Nephron progenitor cell (in vitro differentiated cells): ENCODE results near the gene GAS1.
A peak's percentile ranks its signal among the peaks of the same experiment; 100 is the strongest.

ENCODE experiments used
- DNase-seq: peaks from one replicate; pipeline ENCODE4 v3.0.0; 2021
- H3K27ac Mint-ChIP-seq: 2 replicates; pipeline ENCODE4 v1.8.0; 2021; ENCODE audit warnings: mild to moderate bottlenecking, moderate library complexity, mixed read lengths
- H3K27me3 Mint-ChIP-seq: 2 replicates; pipeline ENCODE4 v1.8.0; 2021; ENCODE audit warnings: mild to moderate bottlenecking, low read depth, mixed read lengths; ENCODE audit not compliant: poor library complexity
- H3K36me3 Mint-ChIP-seq: 2 replicates; pipeline ENCODE4 v1.8.0; 2021; ENCODE audit warnings: low read depth, mixed read lengths
- H3K4me1 Mint-ChIP-seq: 2 replicates; pipeline ENCODE4 v1.8.0; 2021; ENCODE audit warnings: mixed read lengths
- H3K4me3 Mint-ChIP-seq: 2 replicates; pipeline ENCODE4 v1.8.0; 2021; ENCODE audit warnings: mild to moderate bottlenecking, moderate library complexity, mixed read lengths
- H3K9me3 Mint-ChIP-seq: 2 replicates; pipeline ENCODE4 v1.8.0; 2021; ENCODE audit warnings: mild to moderate bottlenecking, moderate library complexity, mixed read lengths
- TF ChIP-seq, protein P1 (sequence below): fragments of 200-600 bp; sonication (generic); IDR thresholded peaks from 2 replicates; pipeline ENCODE4 v1.5.0; 2021; ENCODE audit warnings: antibody characterized with exemption

Gene GAS1

GRCh38 chr9:86942281-86943200, 4.8 kb downstream of the GAS1 start:
- TF ChIP-seq, protein P1, sequence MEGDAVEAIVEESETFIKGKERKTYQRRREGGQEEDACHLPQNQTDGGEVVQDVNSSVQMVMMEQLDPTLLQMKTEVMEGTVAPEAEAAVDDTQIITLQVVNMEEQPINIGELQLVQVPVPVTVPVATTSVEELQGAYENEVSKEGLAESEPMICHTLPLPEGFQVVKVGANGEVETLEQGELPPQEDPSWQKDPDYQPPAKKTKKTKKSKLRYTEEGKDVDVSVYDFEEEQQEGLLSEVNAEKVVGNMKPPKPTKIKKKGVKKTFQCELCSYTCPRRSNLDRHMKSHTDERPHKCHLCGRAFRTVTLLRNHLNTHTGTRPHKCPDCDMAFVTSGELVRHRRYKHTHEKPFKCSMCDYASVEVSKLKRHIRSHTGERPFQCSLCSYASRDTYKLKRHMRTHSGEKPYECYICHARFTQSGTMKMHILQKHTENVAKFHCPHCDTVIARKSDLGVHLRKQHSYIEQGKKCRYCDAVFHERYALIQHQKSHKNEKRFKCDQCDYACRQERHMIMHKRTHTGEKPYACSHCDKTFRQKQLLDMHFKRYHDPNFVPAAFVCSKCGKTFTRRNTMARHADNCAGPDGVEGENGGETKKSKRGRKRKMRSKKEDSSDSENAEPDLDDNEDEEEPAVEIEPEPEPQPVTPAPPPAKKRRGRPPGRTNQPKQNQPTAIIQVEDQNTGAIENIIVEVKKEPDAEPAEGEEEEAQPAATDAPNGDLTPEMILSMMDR = no peak
- Mint-ChIP-seq H3K36me3 (peaks cover 18% of the 10 kb centered on the region), H3K27ac (peak overlapping the region; percentile 98), H3K27me3 (peaks cover 6% of the 10 kb centered on the region), H3K9me3 (peaks cover 10% of the 10 kb centered on the region), H3K4me1 (peaks cover 54% of the 10 kb centered on the region), H3K4me3 (peak overlapping the region; percentile 100)
- DNase-seq = no peak

- Mint-ChIP-seq H3K36me3 (peaks cover 18% of the 10 kb centered on the region), H3K27me3 (peaks cover 6% of the 10 kb centered on the region)
Measured at GRCh38 chr9:86941197-86941596, 6.1 kb downstream of the GAS1 start.

DNA sequence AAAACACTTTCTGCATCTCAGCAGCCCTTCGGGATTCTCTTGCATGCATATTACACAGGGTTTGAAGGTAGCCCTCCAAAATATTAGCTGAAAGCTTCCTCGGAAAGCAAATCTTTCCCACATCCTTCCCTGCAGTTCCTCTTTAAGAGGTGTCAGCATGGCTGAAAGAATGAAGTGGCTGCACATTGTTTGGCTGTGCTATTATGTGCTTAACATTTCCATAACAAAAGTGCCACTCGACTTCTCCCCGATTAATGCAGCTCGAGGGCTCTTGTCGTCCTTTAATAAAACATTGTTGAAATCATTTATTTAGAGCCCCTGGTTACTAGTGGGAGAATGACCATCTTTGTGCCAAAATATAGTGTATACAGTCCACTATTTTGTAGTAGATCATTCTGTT, 6.5 kb downstream of the GAS1 start:
- H3K36me3 Mint-ChIP-seq = peaks cover 18% of the 10 kb centered on the region
- peaks cover 10% of the 10 kb centered on the region for H3K9me3 Mint-ChIP-seq
- TF ChIP-seq, protein P1 = no peak
- H3K27me3 Mint-ChIP-seq = peaks cover 6% of the 10 kb centered on the region
- DNase-seq = no peak
- peaks cover 54% of the 10 kb centered on the region for H3K4me1 Mint-ChIP-seq
- H3K27ac Mint-ChIP-seq = no peak overlapping the region
- no peak overlapping the region for H3K4me3 Mint-ChIP-seq

More at GRCh38 chr9:86941197-86941596, 6.1 kb downstream of the GAS1 start:
- Mint-ChIP-seq H3K4me1 (peaks cover 54% of the 10 kb centered on the region), H3K9me3 (peaks cover 10% of the 10 kb centered on the region), H3K4me3 (peak overlapping the region; percentile 3), H3K27ac (peak overlapping the region; percentile 47)
- TF ChIP-seq, protein P1 = no peak
- DNase-seq = no peak

DNA sequence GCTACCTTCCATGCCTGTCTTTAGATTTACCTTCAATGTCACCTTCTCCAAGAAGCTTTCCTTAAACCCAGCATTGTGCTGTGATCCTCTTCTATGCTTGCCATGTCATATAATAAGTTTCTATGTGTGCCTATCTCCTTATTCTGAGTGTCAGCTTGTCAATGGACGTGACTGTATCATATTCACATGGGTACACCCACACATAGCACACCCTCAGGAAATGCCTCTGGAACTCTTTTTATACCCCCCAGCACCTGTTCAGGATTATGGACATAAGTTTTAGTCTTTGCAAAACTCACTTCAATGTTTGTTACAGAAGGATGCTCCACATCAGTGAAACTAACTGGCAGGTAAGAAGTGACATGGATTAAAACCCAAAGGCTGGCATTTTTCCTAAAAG, 7.4 kb downstream of the GAS1 start:
- H3K27me3 Mint-ChIP-seq = peaks cover 6% of the 10 kb centered on the region
- TF ChIP-seq, protein P1 = no peak
- peaks cover 12% of the 10 kb centered on the region for H3K36me3 Mint-ChIP-seq
- no peak for DNase-seq
- no peak overlapping the region for H3K4me3 Mint-ChIP-seq
- peaks cover 54% of the 10 kb centered on the region for H3K4me1 Mint-ChIP-seq
- peaks cover 10% of the 10 kb centered on the region for H3K9me3 Mint-ChIP-seq
- H3K27ac Mint-ChIP-seq = no peak overlapping the region

DNA sequence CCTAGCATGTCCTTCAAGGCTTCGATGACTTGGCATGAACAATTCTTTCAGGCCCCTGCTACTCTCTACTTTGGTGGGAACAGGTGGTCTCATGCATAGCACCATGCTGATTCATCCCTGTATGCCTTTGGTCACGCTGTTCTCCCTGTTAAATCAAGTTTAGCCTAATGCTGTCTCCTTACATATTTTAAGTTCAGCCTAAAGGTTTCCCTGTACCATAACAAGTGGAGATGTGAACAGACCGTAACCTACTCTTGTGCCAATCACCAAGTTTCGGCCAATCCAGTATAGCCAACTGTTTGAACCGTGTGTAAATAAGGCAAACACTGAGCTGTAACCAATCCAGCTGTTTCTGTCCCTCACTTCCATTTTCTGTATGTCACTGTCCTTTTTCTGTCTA, 8.0 kb downstream of the GAS1 start:
- Mint-ChIP-seq H3K9me3 (peaks cover 12% of the 10 kb centered on the region), H3K27me3 (peaks cover 6% of the 10 kb centered on the region), H3K27ac (no peak overlapping the region), H3K36me3 (peaks cover 6% of the 10 kb centered on the region), H3K4me1 (peaks cover 53% of the 10 kb centered on the region), H3K4me3 (no peak overlapping the region)
- DNase-seq = no peak
- TF ChIP-seq, protein P1 = no peak
